K562 (cell line): Measurements from ENCODE around the gene ORC2. TPM values are rescaled to one million over a fixed set of nuclear protein-coding genes. Genes with fewer than 3 reads are reported as not detected.

Source experiments
- ASH1L ChIP-seq: fragments of 450-650 bp; IDR thresholded peaks from 2 replicates; pipeline ENCODE4 v1.6.1; 2018; ENCODE audit warnings: borderline replicate concordance, mild to moderate bottlenecking, low read depth; ENCODE audit not compliant: partially characterized antibody
- ATF1 ChIP-seq, 2 experiments: fragments of 450-650 bp in 1 of 2; IDR thresholded peaks; 2 replicates each; pipeline ENCODE4 v1.6.1; 2016; ENCODE audit warnings: missing compliant biosample characterization in 1 of 2, missing genetic modification characterization in 1 of 2
- CBX5 ChIP-seq: IDR thresholded peaks from 2 replicates; pipeline ENCODE4 v1.6.1; 2014; ENCODE audit warnings: low read depth, borderline replicate concordance
- CHD4 ChIP-seq: fragments of 200-600 bp; sonication (generic); IDR thresholded peaks from 3 replicates; pipeline ENCODE4 v1.6.1; 2012; ENCODE audit warnings: low read depth, mild to moderate bottlenecking, mixed read lengths, low read length, inconsistent platforms; ENCODE audit not compliant: insufficient read depth, insufficient replicate concordance, poor library complexity, severe bottlenecking
- CLOCK ChIP-seq: fragments of 250-450 bp; sonication (Bioruptor Pico); IDR thresholded peaks from 2 replicates; pipeline ENCODE4 v1.4.0; 2020; ENCODE audit warnings: mild to moderate bottlenecking, moderate library complexity, borderline replicate concordance
- DDX20 ChIP-seq: fragments of 450-650 bp; IDR thresholded peaks from 2 replicates; pipeline ENCODE4 v1.6.1; 2016; ENCODE audit warnings: missing genetic modification characterization, low read depth, mild to moderate bottlenecking, missing compliant biosample characterization, moderate library complexity
- DMBX1 ChIP-seq: fragments of 250-450 bp; sonication (Bioruptor Pico); IDR thresholded peaks from 2 replicates; pipeline ENCODE4 v1.8.0; 2022; ENCODE audit warnings: inconsistent platforms, mild to moderate bottlenecking, moderate library complexity, borderline replicate concordance
- EZH2 ChIP-seq: IDR thresholded peaks from 2 replicates; pipeline ENCODE4 v1.6.1; 2012; ENCODE audit warnings: low read depth, mild to moderate bottlenecking, inconsistent platforms, low read length, borderline replicate concordance
- HMG20A ChIP-seq: fragments of 450-650 bp; formaldehyde crosslinking; conservative IDR thresholded peaks from 2 replicates; pipeline ENCODE4 v1.4.0; 2020; ENCODE audit warnings: mild to moderate bottlenecking, mixed read lengths
- KLF6 ChIP-seq: fragments of 250-450 bp; sonication (Bioruptor Pico); IDR thresholded peaks from 2 replicates; pipeline ENCODE4 v1.4.0; 2020; ENCODE audit warnings: mild to moderate bottlenecking, moderate library complexity, borderline replicate concordance
- MED1 ChIP-seq: sonication (generic); formaldehyde crosslinking; IDR thresholded peaks from 2 replicates; pipeline ENCODE4 v1.8.1; 2023; ENCODE audit warnings: missing genetic modification reagents, borderline replicate concordance
- PHTF2 ChIP-seq: fragments of 250-450 bp; sonication (Bioruptor Pico); IDR thresholded peaks from 2 replicates; pipeline ENCODE4 v1.5.0; 2021; ENCODE audit warnings: mild to moderate bottlenecking
- PKNOX1 ChIP-seq: fragments of 450-650 bp; IDR thresholded peaks from 2 replicates; pipeline ENCODE4 v1.6.1; 2016
- PRDM10 ChIP-seq: fragments of 450-650 bp; IDR thresholded peaks from 2 replicates; pipeline ENCODE4 v1.6.1; 2018; ENCODE audit not compliant: partially characterized antibody
- SRF ChIP-seq, 2 experiments: fragments of 250-450, 450-650 bp in 1 of 2; sonication (Bioruptor Pico) in 1 of 2; sonication (generic) in 1 of 2; formaldehyde crosslinking; IDR thresholded peaks; 2 replicates each; pipeline versions ENCODE4 v1.5.0 to v1.5.1; 2020 to 2022; ENCODE audit warnings: mild to moderate bottlenecking in 1 of 2, missing genetic modification reagents in 1 of 2
- SUPT5H ChIP-seq: fragments of 450-650 bp; IDR thresholded peaks from 2 replicates; pipeline ENCODE4 v1.6.1; 2016
- ZBTB5 ChIP-seq: fragments of 450-650 bp; IDR thresholded peaks from 2 replicates; pipeline ENCODE4 v1.6.1; 2017; ENCODE audit warnings: antibody characterized with exemption
- polyA plus RNA-seq, 8 experiments: library from polyadenylated mRNA; depleted of rRNA in 4 of 8; stranded (reverse) in 5 of 8; unstranded in 3 of 8; fragments of >200 nt; fragmentation: Nextera tagmentation in 2 of 8; fragmentation: Illumina TruSeq in 1 of 8; extraction: Ambion mirVana in 2 of 8; extraction: Trizol in 1 of 8; gene quantifications; 2 replicates each; pipeline versions ENCODE4 v1.2.1 to v1.2.3, GENCODE V29; 2011 to 2014; ENCODE audit warnings: inconsistent platforms in 1 of 8, missing spikeins in 1 of 8
- total RNA-seq, 7 experiments: library from RNA; depleted of rRNA in 6 of 7; stranded (reverse); fragments of >200 nt in 6 of 7; fragmentation: Illumina TruSeq in 2 of 7; extraction: Trizol in 2 of 7; gene quantifications; 2 replicates each; pipeline versions ENCODE4 v1.2.1 to v1.2.3, GENCODE V29; 2011 to 2021; ENCODE audit warnings: low replicate concordance in 1 of 7

Gene ORC2
- total and polyA plus RNA-seq, 9 of the 15 experiments (the other 6 are each of a cell fraction or from before 2014, with no cell fraction given): 5.6 to 41.1 (median 19.0) TPM

- TF ChIP-seq EZH2 (no peak), CLOCK (CRISPR knock-in tag) (no peak), PRDM10 (no peak), MED1 (no peak), KLF6 (CRISPR knock-in tag) (no peak), PKNOX1 (peak; percentile 99), PHTF2 (no peak), HMG20A (CRISPR knock-in tag) (no peak), SUPT5H (peak; percentile 70), DMBX1 (no peak), CBX5 (0 out of 2 replicates have a peak, but pooled peaks have one; percentile 18), ATF1 (CRISPR knock-in tag; IDR thresholded peaks at IDR 0.05) (no peak), ATF1 (tag; IDR thresholded peaks at IDR 0.05) (peak; percentile 87), ZBTB5 (no peak), DDX20 (no peak), ASH1L (peak; percentile 85), CHD4 (no peak), SRF (CRISPR knock-in tag; IDR thresholded peaks at IDR 0.05) (no peak)
These were observed at the start of gene ORC2 (continued) for GRCh38 chr2:200963124-200963917.
